ENCODE results near the gene NPAT. TPM values are rescaled to one million over a fixed set of nuclear protein-coding genes. Genes with fewer than 3 reads are reported as not detected.

Gene NPAT
- total RNA-seq, 1 experiment from 2014 or later: 21.2 TPM

Other genes starting within 250 kb of the NPAT start
- 27.1 and 28.4 TPM in 2 replicates for gene CUL5, start 213.7 kb downstream of the NPAT start, total RNA-seq (2014; rRNA removed; shearing (Covaris generic))
- gene ACAT1, start 101.1 kb downstream of the NPAT start, total RNA-seq (2014; rRNA removed; shearing (Covaris generic)): 85.5 and 99.2 TPM in 2 replicates
- gene ATM, start 429 bp upstream of the NPAT start, total RNA-seq (2014; rRNA removed; shearing (Covaris generic)): 19.9 and 22.1 TPM in 2 replicates
- gene C11orf65, start 244.9 kb upstream of the NPAT start, total RNA-seq (2014; rRNA removed; shearing (Covaris generic)): 1.9 TPM in 1 of 2 replicates, not detected in the other

Data from M059J (cell line).